Calu3 (cell line): ENCODE results near the gene DGKZ. TPM values are rescaled to one million over a fixed set of nuclear protein-coding genes. Genes with fewer than 3 reads are reported as not detected.

Experiments used
- BruUV-seq: library from RNA; stranded (reverse); fragments of 400-500 nt; replicated peaks from 2 replicates; lab custom pipeline; 2021; lab: Mats Ljungman, UMichigan
- CTCF ChIA-PET: fragments of 300-600 bp; sonication (Branson Sonifier 250); formaldehyde crosslinking; loops from one replicate; lab custom pipeline; 2022; ENCODE audit warnings: antibody characterized with exemption; lab: Charles Lee
- DNase-seq: peaks from one replicate; pipeline ENCODE4 v3.0.0; 2022
- H3K27ac Mint-ChIP-seq: one replicate; pipeline ENCODE4 v1.8.0; 2022; ENCODE audit warnings: mixed read lengths; ENCODE audit not compliant: unreplicated experiment
- H3K27me3 Mint-ChIP-seq: one replicate; pipeline ENCODE4 v1.8.0; 2022; ENCODE audit warnings: mixed read lengths; ENCODE audit not compliant: unreplicated experiment
- H3K36me3 Mint-ChIP-seq: one replicate; pipeline ENCODE4 v1.8.0; 2022; ENCODE audit warnings: mild to moderate bottlenecking, moderate library complexity, mixed read lengths; ENCODE audit not compliant: insufficient read depth, unreplicated experiment
- H3K4me1 Mint-ChIP-seq: one replicate; pipeline ENCODE4 v1.8.0; 2022; ENCODE audit warnings: mild to moderate bottlenecking, low read depth, mixed read lengths; ENCODE audit not compliant: unreplicated experiment
- H3K4me3 Mint-ChIP-seq: one replicate; pipeline ENCODE4 v1.8.0; 2022; ENCODE audit warnings: mild to moderate bottlenecking, low read depth, moderate library complexity, mixed read lengths; ENCODE audit not compliant: unreplicated experiment
- H3K9me3 Mint-ChIP-seq: one replicate; pipeline ENCODE4 v1.8.0; 2022; ENCODE audit warnings: low read depth, mixed read lengths; ENCODE audit not compliant: unreplicated experiment
- intact Hi-C: fragments of 100-400 bp; cut with micrococcal nuclease; formaldehyde crosslinking; loops from one replicate; pipeline ENCODE4 v1.10.0; 2022; ENCODE audit not compliant: unreplicated experiment
- total RNA-seq: library from RNA; stranded (reverse); gene quantifications from 2 replicates; pipeline ENCODE4 v1.2.3, GENCODE V29; 2022
- TF ChIP-seq, protein P1 (sequence below): fragments of 200-600 bp; IDR thresholded peaks from one replicate; pipeline ENCODE4 v1.8.0; 2022; ENCODE audit warnings: antibody characterized with exemption; ENCODE audit not compliant: unreplicated experiment

Gene DGKZ
- total RNA-seq, 1 experiment from 2014 or later, result 38.0 TPM

DNA sequence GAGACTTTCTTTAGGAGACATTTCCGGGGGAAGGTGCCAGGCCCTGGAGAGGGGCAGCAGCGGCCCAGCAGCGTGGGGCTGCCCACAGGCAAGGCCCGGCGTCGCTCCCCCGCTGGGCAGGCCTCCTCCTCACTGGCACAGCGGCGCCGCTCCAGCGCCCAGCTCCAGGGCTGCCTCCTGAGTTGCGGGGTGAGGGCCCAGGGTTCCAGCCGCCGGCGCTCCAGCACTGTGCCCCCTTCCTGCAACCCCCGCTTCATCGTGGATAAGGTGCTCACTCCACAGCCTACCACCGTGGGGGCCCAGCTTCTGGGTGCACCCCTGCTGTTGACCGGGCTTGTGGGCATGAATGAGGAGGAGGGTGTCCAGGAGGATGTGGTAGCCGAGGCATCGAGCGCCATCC is 19.0 kb downstream of the DGKZ start:
- peaks cover 27% of the 10 kb centered on the region for H3K36me3 Mint-ChIP-seq

DNA sequence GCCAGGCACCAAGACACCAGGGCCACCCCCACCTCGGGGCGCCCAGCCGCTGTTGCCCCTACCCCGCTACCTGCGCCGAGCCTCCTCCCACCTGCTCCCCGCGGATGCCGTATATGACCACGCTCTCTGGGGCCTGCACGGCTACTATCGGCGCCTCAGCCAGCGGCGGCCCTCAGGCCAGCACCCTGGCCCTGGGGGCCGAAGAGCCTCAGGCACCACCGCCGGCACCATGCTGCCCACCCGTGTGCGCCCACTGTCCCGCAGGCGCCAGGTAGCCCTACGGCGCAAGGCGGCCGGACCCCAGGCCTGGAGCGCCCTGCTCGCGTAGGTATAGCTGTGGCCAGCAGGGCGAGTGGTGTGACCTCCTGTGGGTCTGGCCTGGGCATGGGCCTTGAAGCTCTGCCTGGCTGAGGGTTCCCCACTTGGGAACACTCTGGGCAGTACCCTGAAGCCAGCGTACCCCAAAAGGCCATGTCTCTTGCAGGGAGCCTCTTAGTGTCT is 19.4 kb downstream of the DGKZ start:
- BruUV-seq, result no TSS peak
- H3K36me3 Mint-ChIP-seq, result peaks cover 32% of the 10 kb centered on the region
- TF ChIP-seq, protein P1, sequence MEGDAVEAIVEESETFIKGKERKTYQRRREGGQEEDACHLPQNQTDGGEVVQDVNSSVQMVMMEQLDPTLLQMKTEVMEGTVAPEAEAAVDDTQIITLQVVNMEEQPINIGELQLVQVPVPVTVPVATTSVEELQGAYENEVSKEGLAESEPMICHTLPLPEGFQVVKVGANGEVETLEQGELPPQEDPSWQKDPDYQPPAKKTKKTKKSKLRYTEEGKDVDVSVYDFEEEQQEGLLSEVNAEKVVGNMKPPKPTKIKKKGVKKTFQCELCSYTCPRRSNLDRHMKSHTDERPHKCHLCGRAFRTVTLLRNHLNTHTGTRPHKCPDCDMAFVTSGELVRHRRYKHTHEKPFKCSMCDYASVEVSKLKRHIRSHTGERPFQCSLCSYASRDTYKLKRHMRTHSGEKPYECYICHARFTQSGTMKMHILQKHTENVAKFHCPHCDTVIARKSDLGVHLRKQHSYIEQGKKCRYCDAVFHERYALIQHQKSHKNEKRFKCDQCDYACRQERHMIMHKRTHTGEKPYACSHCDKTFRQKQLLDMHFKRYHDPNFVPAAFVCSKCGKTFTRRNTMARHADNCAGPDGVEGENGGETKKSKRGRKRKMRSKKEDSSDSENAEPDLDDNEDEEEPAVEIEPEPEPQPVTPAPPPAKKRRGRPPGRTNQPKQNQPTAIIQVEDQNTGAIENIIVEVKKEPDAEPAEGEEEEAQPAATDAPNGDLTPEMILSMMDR, result no peak
- no peak for DNase-seq
- H3K9me3 Mint-ChIP-seq, result no peaks in the 10 kb centered on the region
- H3K4me1 Mint-ChIP-seq, result peaks cover 28% of the 10 kb centered on the region
- no peak overlapping the region for H3K4me3 Mint-ChIP-seq
- CTCF ChIA-PET, result interaction anchor here (0.9 kb wide), 1 partner anchor 15 kb away, joined by 3 read pairs; no protein-coding TSS in a partner anchor
- H3K27me3 Mint-ChIP-seq, result no peaks in the 10 kb centered on the region
- no peak overlapping the region for H3K27ac Mint-ChIP-seq
- intact Hi-C loops, result no loop called here

More for the DNA sequence above, 19.0 kb downstream of the DGKZ start:
- BruUV-seq, result no TSS peak
- intact Hi-C loops, result no loop called here
- Mint-ChIP-seq H3K4me1 (peaks cover 28% of the 10 kb centered on the region), H3K27me3 (no peaks in the 10 kb centered on the region), H3K27ac (no peak overlapping the region), H3K9me3 (no peaks in the 10 kb centered on the region), H3K4me3 (no peak overlapping the region)
- DNase-seq, result no peak
- TF ChIP-seq, protein P1, result no peak
- CTCF ChIA-PET, result no interaction called here

DNA sequence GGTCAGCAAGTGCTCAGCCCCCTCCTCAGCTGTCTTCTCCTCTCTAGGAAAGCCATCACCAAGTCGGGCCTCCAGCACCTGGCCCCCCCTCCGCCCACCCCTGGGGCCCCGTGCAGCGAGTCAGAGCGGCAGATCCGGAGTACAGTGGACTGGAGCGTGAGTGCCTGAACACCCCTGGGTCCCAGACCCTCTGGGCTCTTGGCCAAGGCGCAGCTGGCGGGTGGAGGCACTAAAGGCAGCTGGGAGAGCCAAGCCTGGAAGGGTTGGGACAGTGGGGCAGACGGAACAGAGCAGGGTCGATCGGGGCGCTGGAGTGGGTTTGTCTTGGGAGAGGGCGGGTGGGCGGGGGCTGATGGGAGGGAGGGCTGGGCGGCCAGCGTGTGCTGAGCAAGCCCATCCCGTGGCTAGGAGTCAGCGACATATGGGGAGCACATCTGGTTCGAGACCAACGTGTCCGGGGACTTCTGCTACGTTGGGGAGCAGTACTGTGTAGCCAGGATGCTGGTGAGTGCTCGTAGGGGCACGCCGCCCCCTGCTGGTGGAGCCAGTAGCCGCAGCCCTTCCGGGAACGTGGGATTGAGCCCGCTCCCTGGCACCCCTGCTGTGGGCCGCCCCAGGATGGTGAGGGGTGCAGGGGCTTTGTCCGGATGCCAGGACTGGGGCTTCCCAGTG is 20.1 kb downstream of the DGKZ start:
- Mint-ChIP-seq H3K4me1 (peaks cover 27% of the 10 kb centered on the region), H3K27ac (no peak overlapping the region), H3K36me3 (peaks cover 36% of the 10 kb centered on the region), H3K4me3 (no peak overlapping the region), H3K27me3 (no peaks in the 10 kb centered on the region), H3K9me3 (no peaks in the 10 kb centered on the region)
- peak; percentile 72 for DNase-seq
- no TSS peak for BruUV-seq
- intact Hi-C loops, result no loop called here
- CTCF ChIA-PET, result interaction anchor here (0.5 to 0.9 kb wide), 2 partner anchors 15 to 244 kb away, joined by 3 read pairs; no protein-coding TSS in a partner anchor
- TF ChIP-seq, protein P1, result peak; percentile 89

DNA sequence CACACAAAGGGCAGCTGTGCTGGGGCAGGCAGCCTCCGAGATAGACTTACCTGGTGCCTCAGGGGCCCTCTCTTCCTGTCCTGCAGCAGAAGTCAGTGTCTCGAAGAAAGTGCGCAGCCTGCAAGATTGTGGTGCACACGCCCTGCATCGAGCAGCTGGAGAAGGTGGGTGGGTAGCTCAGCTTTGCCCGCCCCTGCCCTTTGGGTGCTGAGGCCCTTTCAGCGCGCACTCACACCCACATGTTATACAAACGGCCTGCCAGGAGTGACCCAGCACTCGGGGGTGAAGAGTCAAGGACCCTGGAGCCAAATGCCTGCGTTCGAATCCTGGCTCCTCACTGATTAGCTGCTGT is 20.6 kb downstream of the DGKZ start:
- no TSS peak for BruUV-seq
- no peak overlapping the region for H3K4me3 Mint-ChIP-seq
- no peak overlapping the region for H3K27ac Mint-ChIP-seq
- H3K9me3 Mint-ChIP-seq, result no peaks in the 10 kb centered on the region
- CTCF ChIA-PET, result no interaction called here
- TF ChIP-seq, protein P1, result no peak
- intact Hi-C loops, result no loop called here
- H3K4me1 Mint-ChIP-seq, result peaks cover 22% of the 10 kb centered on the region
- H3K36me3 Mint-ChIP-seq, result peaks cover 37% of the 10 kb centered on the region
- H3K27me3 Mint-ChIP-seq, result no peaks in the 10 kb centered on the region
- no peak for DNase-seq
